GM21515 (cell line): ENCODE data around the gene PLA2G4D.
"Not testable (repeated sequence)": the region's sequence is repeated elsewhere in the genome, so short reads cannot be mapped to it uniquely, and the experiment has no call there.

ENCODE experiments used
- ATAC-seq: cut with Tn5 transposase; IDR thresholded peaks from one replicate; pipeline ENCODE4 v1.9.1; 2021; ENCODE audit not compliant: unreplicated experiment

The PLA2G4D gene

GRCh38 chr15:42123546-42123945 lies 29.2 kb upstream of the PLA2G4D start:
- no peak for ATAC-seq

GRCh38 chr15:42121682-42122081 lies 27.3 kb upstream of the PLA2G4D start:
- no peak for ATAC-seq

GRCh38 chr15:42121021-42121420 lies 26.7 kb upstream of the PLA2G4D start:
- ATAC-seq = no peak

- ATAC-seq = no peak
Measured at GRCh38 chr15:42120285-42120684, 25.9 kb upstream of the PLA2G4D start.

- no peak for ATAC-seq
Measured at GRCh38 chr15:42119446-42119760, 25.0 kb upstream of the PLA2G4D start.

GRCh38 chr15:42118650-42119445 lies 24.5 kb upstream of the PLA2G4D start:
- ATAC-seq = no peak

- ATAC-seq = no peak
Measured at GRCh38 chr15:42111924-42112323, 17.6 kb upstream of the PLA2G4D start.

GRCh38 chr15:42110367-42110766 lies 16.0 kb upstream of the PLA2G4D start:
- ATAC-seq = no peak

- ATAC-seq = no peak
Measured at GRCh38 chr15:42108806-42109205, 14.4 kb upstream of the PLA2G4D start.

GRCh38 chr15:42108189-42108588 lies 13.8 kb upstream of the PLA2G4D start:
- no peak for ATAC-seq

GRCh38 chr15:42107473-42107872 lies 13.1 kb upstream of the PLA2G4D start:
- no peak for ATAC-seq

- no peak for ATAC-seq
Measured at GRCh38 chr15:42106288-42106687, 11.9 kb upstream of the PLA2G4D start.

- no peak for ATAC-seq
Measured at GRCh38 chr15:42104095-42104891, 9.9 kb upstream of the PLA2G4D start.

- no peak for ATAC-seq
Measured at GRCh38 chr15:42102646-42103235, 8.4 kb upstream of the PLA2G4D start.

GRCh38 chr15:42101861-42102260 lies 7.5 kb upstream of the PLA2G4D start:
- ATAC-seq = no peak

GRCh38 chr15:42100021-42100800 lies 5.8 kb upstream of the PLA2G4D start:
- ATAC-seq = no peak

GRCh38 chr15:42097018-42097417 lies 2.7 kb upstream of the PLA2G4D start:
- no peak for ATAC-seq

GRCh38 chr15:42093966-42094365 lies 396 bp downstream of the PLA2G4D start:
- ATAC-seq = no peak

- ATAC-seq = no peak
Measured at GRCh38 chr15:42092398-42093318, 1.7 kb downstream of the PLA2G4D start.

- ATAC-seq = not testable (repeated sequence)
Measured at GRCh38 chr15:42091753-42092397, 2.5 kb downstream of the PLA2G4D start.
